8988T (cell line): ENCODE data around the gene FSD2.
"Not testable (repeated sequence)": the region's sequence is repeated elsewhere in the genome, so short reads cannot be mapped to it uniquely, and the experiment has no call there.

Source experiments
- DNase-seq: peaks from one replicate; pipeline ENCODE4 v3.0.0; 2011

FSD2 gene

GRCh38 chr15:82730022-82730530 lies 75.8 kb downstream of the FSD2 start:
- DNase-seq: no peak

GRCh38 chr15:82726816-82727215 lies 79.1 kb downstream of the FSD2 start:
- no peak for DNase-seq

- no peak for DNase-seq
Measured at GRCh38 chr15:82715003-82715402, 90.9 kb downstream of the FSD2 start.

GRCh38 chr15:82714016-82714415 lies 91.9 kb downstream of the FSD2 start:
- no peak for DNase-seq

- no peak for DNase-seq
Measured at GRCh38 chr15:82712036-82712435, 93.8 kb downstream of the FSD2 start.

GRCh38 chr15:82710926-82711490 lies 94.9 kb downstream of the FSD2 start:
- DNase-seq: no peak

GRCh38 chr15:82710208-82710555 lies 95.7 kb downstream of the FSD2 start:
- no peak for DNase-seq

GRCh38 chr15:82709421-82710207 lies 96.3 kb downstream of the FSD2 start, which contains the start of gene AP3B2:
Gene AP3B2 (minus strand): TSS chr15:82709875. CDS start chr15:82709706, 169 bp downstream.
- DNase-seq: peak; percentile 84

GRCh38 chr15:82709081-82709420 lies 96.8 kb downstream of the FSD2 start:
- DNase-seq: no peak

GRCh38 chr15:82705856-82706255 lies 100.0 kb downstream of the FSD2 start:
- DNase-seq: not testable (repeated sequence)
